ENCODE data around the gene GALNT1.

DNA sequence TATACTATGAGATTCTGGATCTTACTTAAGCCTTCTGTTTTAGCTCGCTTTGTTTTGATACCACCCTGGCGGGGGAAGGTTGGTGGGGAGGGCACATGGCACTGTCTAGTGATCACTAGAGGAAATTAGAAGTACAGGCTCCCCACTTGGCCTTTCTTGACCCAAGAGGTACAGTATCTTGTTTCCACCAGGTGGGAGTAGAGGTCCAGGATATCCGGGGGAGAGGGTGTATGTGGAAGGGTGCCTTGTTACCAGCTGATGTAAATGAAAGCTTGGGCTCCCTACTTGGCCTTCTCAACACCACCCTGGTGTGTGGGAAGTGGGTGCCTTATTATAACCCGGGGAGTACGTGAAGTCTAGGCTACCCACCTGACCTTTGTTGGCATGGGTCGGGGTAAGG lies 7.5 kb downstream of the GALNT1 start:
- TF ChIP-seq, protein P1, sequence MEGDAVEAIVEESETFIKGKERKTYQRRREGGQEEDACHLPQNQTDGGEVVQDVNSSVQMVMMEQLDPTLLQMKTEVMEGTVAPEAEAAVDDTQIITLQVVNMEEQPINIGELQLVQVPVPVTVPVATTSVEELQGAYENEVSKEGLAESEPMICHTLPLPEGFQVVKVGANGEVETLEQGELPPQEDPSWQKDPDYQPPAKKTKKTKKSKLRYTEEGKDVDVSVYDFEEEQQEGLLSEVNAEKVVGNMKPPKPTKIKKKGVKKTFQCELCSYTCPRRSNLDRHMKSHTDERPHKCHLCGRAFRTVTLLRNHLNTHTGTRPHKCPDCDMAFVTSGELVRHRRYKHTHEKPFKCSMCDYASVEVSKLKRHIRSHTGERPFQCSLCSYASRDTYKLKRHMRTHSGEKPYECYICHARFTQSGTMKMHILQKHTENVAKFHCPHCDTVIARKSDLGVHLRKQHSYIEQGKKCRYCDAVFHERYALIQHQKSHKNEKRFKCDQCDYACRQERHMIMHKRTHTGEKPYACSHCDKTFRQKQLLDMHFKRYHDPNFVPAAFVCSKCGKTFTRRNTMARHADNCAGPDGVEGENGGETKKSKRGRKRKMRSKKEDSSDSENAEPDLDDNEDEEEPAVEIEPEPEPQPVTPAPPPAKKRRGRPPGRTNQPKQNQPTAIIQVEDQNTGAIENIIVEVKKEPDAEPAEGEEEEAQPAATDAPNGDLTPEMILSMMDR (IDR thresholded peaks at IDR 0.05), result peak; percentile 30
- no peak for TF ChIP-seq EZH2 (IDR thresholded peaks at IDR 0.05)
- no peak for TF ChIP-seq EZH2phosphoT487 (IDR thresholded peaks at IDR 0.05)
